Subcutaneous abdominal adipose tissue (tissue), 5 donors: ENCODE measurements around the gene ACOT12.
"Not testable (repeated sequence)": the region's sequence is repeated elsewhere in the genome, so short reads cannot be mapped to it uniquely, and the experiment has no call there.

Experiments used
- H3K27ac ChIP-seq: one replicate; pipeline ENCODE4 v1.7.0; 2013; ENCODE audit warnings: low read depth, mild to moderate bottlenecking, inconsistent platforms, low read length, moderate library complexity
- H3K27me3 ChIP-seq, 5 donors: one replicate each; pipeline ENCODE4 v1.7.0; 2013; ENCODE audit warnings: low read length in 5 of 5, inconsistent platforms in 1 of 5; ENCODE audit not compliant: control insufficient read depth in 5 of 5, insufficient read depth in 4 of 5
- H3K36me3 ChIP-seq, 5 donors: one replicate each; pipeline ENCODE4 v1.7.0; 2013; ENCODE audit warnings: low read length in 5 of 5; ENCODE audit not compliant: control insufficient read depth in 5 of 5, insufficient read depth in 5 of 5
- H3K4me1 ChIP-seq, 5 donors: one replicate each; pipeline ENCODE4 v1.7.0; 2013; ENCODE audit warnings: low read length in 5 of 5, mild to moderate bottlenecking in 3 of 5, moderate library complexity in 1 of 5; ENCODE audit not compliant: control insufficient read depth in 5 of 5, insufficient read depth in 5 of 5
- H3K4me3 ChIP-seq, 5 donors: one replicate each; pipeline ENCODE4 v1.7.0; 2013; ENCODE audit warnings: low read length in 5 of 5, low read depth in 1 of 5
- H3K9ac ChIP-seq, 5 donors: one replicate each; pipeline ENCODE4 v1.7.0; 2013; ENCODE audit warnings: low read length in 5 of 5, mild to moderate bottlenecking in 4 of 5, moderate library complexity in 3 of 5
- H3K9me3 ChIP-seq, 5 donors: one replicate each; pipeline ENCODE4 v1.7.0; 2013; ENCODE audit warnings: low read length in 5 of 5; ENCODE audit not compliant: control insufficient read depth in 5 of 5
- donor health status: healthy.
- donor health status: healthy.
- donor health status: healthy.
- donor health status: healthy.
- donor health status: healthy.

Gene ACOT12

DNA sequence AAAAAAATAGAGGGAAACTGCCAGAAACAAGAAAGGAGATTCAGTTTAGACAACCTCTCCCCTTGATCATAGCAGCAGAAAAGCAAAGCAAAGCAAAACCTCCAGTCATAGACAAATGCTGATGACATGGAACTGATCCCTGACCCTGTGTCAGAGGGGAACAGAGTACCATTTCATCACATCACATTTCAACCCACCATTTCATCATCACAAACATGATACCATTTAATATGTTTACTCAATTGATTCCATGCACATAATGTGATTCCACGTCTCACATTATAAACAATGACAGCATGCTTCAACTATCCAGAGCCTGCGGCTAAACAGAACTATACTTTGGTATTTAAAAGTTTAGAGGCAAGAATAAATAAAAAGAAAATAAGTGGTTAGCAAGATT, 28.7 kb upstream of the ACOT12 start:
- peaks cover 0 to 14% (median 11%) of the 10 kb centered on the region in 5 donors for H3K4me1 ChIP-seq
- H3K9ac ChIP-seq = no peak overlapping the region
- peaks cover 8 to 25% (median 14%) of the 10 kb centered on the region in 5 donors for H3K36me3 ChIP-seq
- no peaks in the 10 kb centered on the region for H3K9me3 ChIP-seq
- no peak overlapping the region for H3K4me3 ChIP-seq
- no peak overlapping the region for H3K27ac ChIP-seq
- no peaks in the 10 kb centered on the region for H3K27me3 ChIP-seq

DNA sequence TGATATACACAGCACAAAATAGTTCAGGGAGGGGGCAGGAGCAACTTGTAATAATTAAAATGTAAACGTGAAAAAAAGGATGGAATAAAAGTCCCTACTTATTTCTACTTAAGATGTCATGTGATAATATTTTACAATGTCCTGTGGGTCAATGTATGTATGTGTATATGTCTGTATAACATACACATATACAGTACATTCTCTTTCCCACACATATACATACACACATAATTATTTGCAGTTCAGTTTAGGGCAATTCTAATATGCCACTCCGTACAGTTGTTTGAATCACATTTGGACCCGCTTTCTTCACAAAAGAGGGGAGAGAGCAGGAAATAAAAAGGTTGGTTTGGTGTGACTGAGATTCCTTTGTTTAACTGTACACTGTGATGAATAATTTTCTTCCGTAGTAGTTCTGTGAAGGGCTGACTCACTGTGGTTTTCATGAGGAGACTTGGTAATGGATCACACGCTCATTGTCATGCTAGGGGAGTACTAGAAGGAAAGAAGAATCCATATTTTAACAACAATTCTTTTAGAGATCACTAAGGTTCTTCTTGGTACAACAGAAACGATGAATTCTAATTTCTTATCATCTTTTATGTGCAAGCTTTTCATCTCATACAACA, 26.2 kb upstream of the ACOT12 start:
- Histone ChIP-seq H3K9ac (no peak overlapping the region), H3K27ac (no peak overlapping the region), H3K4me1 (peaks cover 0 to 4% (median 0%) of the 10 kb centered on the region in 5 donors), H3K4me3 (no peak overlapping the region), H3K27me3 (no peaks in the 10 kb centered on the region), H3K36me3 (peaks cover 8 to 25% (median 15%) of the 10 kb centered on the region in 5 donors), H3K9me3 (no peaks in the 10 kb centered on the region)

DNA sequence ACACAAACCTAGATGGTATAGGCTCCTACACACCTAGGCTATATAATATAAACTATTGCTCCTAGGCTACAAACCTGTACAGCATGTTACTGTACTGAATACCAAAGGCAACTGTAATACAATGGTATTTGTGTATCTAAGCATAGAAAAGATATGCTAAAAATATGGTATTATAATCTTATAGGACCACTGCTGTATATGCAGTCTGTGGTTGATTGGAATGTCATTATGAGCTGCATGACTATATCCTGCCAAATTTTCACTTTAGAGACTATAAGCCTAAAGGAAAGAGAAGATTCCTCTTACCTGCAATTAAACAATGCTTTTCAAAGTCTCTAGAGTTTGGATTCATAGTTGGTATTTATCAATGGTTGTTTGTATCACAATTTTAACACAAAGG, 24.7 kb upstream of the ACOT12 start:
- Histone ChIP-seq H3K36me3 (peaks cover 8 to 28% (median 16%) of the 10 kb centered on the region in 5 donors), H3K27ac (no peak overlapping the region), H3K9me3 (no peaks in the 10 kb centered on the region), H3K27me3 (no peaks in the 10 kb centered on the region), H3K4me3 (no peak overlapping the region), H3K4me1 (peaks cover 0 to 4% (median 0%) of the 10 kb centered on the region in 5 donors), H3K9ac (no peak overlapping the region)

DNA sequence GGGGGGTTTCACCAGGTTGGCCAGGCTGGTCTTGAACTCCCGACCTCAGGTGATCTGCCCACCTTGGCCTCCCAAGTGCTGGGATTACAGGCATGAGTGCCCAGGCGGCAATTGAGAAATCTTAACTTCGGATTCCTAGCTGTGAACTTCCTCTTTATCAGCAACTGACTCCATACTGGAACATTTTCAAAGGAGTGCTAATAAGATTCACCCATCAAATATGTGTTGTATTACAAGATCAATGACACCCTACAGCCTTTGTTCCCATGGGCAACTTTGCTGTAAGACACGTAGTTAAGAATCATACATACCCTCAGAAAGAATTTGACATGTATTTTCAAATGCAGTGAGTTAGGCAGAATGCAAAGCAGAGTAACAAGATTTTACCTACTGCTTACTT, 23.1 kb upstream of the ACOT12 start:
- Histone ChIP-seq H3K4me1 (no peaks in the 10 kb centered on the region), H3K27me3 (no peaks in the 10 kb centered on the region), H3K4me3 (no peak overlapping the region), H3K27ac (no peak overlapping the region), H3K9ac (no peak overlapping the region), H3K9me3 (no peaks in the 10 kb centered on the region), H3K36me3 (peaks cover 8 to 24% (median 16%) of the 10 kb centered on the region in 5 donors)

DNA sequence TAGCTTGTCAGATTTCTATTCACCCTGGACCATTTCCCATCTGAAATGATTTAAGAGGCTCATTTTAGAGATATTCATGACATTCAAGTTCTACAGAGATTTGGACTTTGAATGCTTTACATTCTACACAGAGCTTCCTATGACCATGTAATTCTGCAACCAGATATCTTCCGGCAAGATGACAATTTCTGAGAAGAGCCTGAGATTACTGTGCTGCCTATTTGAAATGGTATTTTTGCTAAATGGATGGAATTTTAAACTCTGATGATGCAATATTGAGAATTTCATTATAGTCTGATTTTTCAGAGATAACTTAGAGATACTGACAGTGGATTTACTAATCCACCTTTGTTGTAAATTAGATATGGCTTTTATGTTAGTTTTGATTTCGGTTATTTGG, 16.0 kb upstream of the ACOT12 start:
- Histone ChIP-seq H3K27me3 (no peaks in the 10 kb centered on the region), H3K9me3 (no peaks in the 10 kb centered on the region), H3K36me3 (peaks cover 0 to 5% (median 2%) of the 10 kb centered on the region in 5 donors), H3K27ac (no peak overlapping the region), H3K4me3 (no peak overlapping the region), H3K4me1 (peaks cover 0 to 24% (median 13%) of the 10 kb centered on the region in 5 donors), H3K9ac (no peak overlapping the region)

DNA sequence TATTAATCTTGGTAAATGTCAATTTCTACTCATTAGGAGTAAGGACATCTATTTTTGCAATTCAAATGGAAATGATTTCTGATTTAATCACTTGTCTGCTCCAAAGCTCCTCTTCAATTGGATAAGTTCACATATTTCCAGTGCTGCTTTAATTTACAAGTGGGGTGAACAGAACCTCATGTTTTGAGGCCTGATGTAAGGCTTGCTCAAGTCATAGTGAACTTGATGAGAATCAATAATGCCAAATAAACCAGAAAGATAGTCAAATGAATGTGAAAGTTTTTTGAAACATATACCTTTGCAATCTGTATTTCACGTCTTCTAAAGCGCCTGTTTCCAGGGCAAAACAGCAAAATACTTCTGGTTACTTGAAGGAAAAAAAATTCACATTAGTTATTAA, 15.4 kb upstream of the ACOT12 start:
- Histone ChIP-seq H3K27ac (no peak overlapping the region), H3K9me3 (no peaks in the 10 kb centered on the region), H3K4me3 (no peak overlapping the region), H3K36me3 (peaks cover 0 to 2% (median 0%) of the 10 kb centered on the region in 5 donors), H3K9ac (no peak overlapping the region), H3K4me1 (peaks cover 0 to 24% (median 13%) of the 10 kb centered on the region in 5 donors), H3K27me3 (no peaks in the 10 kb centered on the region)

DNA sequence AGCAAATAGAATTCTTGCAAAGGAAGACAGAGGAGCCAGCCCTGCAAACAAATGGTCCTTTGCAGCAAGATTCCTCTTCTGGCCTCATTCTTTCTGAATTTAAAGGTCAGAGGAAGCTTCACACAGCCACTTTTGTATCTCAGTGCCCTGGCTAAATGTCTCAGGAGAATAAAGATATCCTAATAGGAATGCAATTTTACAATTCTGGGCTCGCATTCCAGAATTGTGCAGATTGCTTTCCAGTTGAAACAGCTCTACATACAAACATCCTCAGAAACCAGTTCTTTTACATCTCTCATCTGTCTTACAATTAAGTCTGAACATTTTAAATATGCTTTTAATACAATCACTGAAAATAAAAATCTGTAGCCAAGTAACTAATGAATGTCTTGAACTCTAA, 14.6 kb upstream of the ACOT12 start:
- Histone ChIP-seq H3K27me3 (no peaks in the 10 kb centered on the region), H3K36me3 (peaks cover 0 to 2% (median 0%) of the 10 kb centered on the region in 5 donors), H3K9me3 (no peaks in the 10 kb centered on the region), H3K27ac (no peak overlapping the region), H3K4me3 (no peak overlapping the region), H3K4me1 (peaks cover 0 to 24% (median 13%) of the 10 kb centered on the region in 5 donors), H3K9ac (no peak overlapping the region)

DNA sequence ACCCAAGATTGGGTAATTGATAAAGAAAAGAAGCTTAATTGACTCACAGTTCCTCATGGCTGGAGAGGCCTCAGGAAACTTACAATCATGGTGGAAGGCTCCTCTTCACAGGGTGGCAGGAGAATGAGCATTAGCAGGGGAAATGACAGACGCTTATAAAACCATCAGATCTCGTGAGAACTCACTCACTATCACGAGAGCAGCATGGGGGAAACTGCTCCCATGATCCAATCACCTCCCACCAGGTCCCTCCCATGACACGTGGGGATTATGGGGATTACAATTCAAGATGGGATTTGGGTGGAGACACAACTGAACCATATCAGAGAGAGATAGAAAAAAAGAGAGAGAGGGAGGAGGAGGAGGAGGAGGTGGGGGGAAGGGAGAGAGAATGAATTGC, 13.9 kb upstream of the ACOT12 start:
- not testable (repeated sequence) for H3K9ac ChIP-seq, H3K36me3 ChIP-seq, H3K9me3 ChIP-seq, H3K27me3 ChIP-seq, H3K4me3 ChIP-seq, H3K27ac ChIP-seq
- peaks cover 0 to 24% (median 13%) of the 10 kb centered on the region in 5 donors for H3K4me1 ChIP-seq

DNA sequence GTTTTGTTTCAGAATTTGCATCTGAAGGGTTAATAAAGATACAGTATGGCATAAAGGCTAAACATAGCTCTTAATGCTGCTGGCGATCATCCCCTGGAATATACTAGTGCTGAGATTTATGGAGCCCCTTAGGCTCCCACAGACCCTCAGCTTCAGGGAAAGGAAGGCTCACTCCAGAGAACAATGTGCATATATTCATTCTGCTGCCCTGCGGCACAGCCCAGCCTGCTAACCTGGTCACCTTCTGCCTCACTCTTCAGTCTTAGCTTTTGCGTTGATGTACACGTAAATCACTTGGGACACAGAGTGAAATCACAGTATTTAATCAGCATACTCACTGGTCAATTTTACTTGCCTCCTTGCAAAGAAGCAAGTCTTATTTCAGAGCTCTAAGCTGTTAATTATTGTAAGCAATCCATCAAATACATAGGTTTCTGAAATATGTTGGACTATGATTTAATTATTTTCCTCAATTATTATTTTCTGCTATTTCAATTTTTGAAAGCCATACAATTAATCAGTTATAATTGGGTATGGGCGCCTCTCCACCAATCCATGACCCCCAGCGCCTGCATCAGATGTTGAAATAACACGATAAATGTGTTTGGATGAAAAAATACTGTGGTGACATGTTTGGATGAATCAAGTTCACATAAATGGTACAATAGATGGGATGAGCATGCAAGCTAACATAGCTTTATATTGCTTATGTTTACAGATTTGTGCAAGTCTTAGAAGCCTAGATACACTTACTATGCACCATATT, 11.4 kb upstream of the ACOT12 start:
- Histone ChIP-seq H3K9ac (no peak overlapping the region), H3K27ac (no peak overlapping the region), H3K36me3 (peaks cover 0 to 2% (median 0%) of the 10 kb centered on the region in 5 donors), H3K4me3 (no peak overlapping the region), H3K4me1 (peaks cover 0 to 24% (median 13%) of the 10 kb centered on the region in 5 donors), H3K27me3 (no peaks in the 10 kb centered on the region), H3K9me3 (no peaks in the 10 kb centered on the region)

DNA sequence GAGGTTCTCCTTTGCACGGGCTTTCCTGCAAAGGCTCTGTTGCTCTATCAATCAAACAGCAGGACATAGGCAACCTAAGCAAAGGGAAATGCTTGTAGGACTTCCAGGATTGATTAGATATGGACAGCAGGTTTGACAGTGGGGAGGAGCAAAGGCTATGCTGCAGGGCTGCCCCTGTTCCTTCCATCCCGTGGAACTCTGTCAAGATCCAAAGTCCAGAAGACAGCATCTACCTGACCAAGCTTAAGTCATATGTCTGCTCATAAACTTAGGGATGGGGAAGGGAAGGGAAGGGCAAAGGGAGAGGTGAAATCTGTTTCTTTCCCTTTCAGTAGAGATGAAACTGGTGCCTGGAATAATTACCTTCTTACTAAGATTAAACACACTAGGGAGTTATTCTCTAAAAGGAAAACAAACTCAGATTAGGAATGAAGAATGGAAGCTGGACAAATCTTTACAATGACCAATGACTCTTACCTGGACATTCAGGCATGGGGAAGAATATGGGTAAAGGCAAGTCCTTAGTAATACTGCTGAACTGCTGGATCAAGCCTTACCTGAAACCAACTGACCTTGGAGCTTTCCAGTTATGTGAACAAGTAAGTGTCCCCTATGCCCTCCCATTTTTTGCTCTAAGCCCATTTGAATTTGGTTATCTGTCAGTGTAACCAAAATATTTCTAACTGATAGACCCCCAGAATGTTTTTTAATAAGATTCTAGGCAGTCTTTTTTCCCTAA, 8.4 kb upstream of the ACOT12 start:
- H3K9ac ChIP-seq = no peak overlapping the region
- no peak overlapping the region for H3K27ac ChIP-seq
- H3K9me3 ChIP-seq = no peaks in the 10 kb centered on the region
- peaks cover 0 to 2% (median 0%) of the 10 kb centered on the region in 5 donors for H3K36me3 ChIP-seq
- H3K4me1 ChIP-seq = no peaks in the 10 kb centered on the region
- no peak overlapping the region for H3K4me3 ChIP-seq
- H3K27me3 ChIP-seq = no peaks in the 10 kb centered on the region
